SKM-1 (cell line): ENCODE measurements around the gene DKKL1.

Experiments used
- DNase-seq: peaks from one replicate; lab custom pipeline; 2025; ENCODE audit not compliant: unreplicated experiment; lab: John Stamatoyannopoulos, UW

The DKKL1 gene

DNA sequence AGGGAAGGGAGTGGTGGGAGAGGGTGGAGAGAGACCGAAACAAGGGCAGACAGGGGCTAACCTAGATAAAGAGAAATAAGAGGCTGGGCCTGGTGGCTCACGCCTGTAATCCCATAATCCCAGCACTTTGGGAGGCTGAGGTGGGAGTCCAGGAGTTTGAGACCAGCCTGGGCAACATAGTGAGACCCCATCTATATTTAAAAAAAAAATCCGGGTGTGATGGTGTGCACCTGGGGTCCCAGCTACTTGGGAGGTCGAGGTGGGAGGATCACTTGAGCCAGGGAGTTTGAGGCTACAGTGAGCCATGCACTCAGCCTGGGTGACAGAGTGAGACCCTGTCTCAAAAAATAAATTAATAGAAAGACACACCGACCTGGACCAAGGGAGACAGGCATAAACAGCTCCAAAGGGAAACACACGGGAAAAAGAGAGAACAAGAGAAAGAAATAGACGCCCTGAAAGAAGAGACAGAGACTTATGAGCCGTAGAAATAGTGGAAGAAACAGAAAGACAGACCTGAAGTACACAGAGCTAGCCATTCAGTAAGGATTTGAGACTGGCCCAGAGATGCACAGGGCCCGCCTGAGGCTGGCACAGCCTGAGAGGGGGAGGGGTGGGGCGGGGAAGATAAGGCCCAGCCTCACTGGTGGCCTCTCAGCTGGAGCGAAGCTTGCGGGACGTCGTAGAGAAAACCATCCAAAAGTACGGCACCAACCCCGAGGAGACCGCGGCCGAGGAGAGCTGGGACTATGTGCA, 26.2 kb upstream of the DKKL1 start:
- no peak for DNase-seq

DNA sequence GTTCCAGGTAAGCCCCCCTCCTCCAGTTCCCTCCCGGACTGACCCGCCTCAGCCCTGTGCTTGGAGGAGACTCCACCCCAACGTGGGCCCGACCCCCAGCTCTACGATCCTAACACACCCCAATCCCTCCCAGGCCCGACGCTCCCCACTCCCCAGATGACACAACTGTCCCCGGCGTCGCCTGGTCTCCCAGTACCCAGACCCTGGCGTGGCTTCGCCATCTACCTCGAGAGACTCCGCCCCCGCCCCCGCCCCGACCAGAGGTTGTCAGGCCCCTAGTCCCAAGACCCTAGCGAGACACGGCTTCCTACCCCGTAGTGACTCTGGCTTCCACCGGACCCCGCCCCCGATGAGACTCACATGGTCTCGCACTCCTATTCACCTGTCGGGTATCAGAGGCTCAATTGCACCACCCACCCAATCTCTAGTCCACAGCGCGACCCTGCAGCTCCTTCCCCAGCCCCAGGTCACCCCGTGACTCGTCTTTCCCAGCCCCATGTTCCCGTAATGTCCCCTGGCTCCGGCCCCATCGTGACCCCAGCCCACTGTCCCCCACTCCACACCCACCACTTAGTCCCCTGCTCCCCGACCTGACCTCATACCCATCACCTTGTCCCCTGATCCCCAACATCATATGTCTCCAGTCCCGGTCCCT, 25.5 kb upstream of the DKKL1 start:
- DNase-seq = no peak

GRCh38 chr19:49338691-49339300, 24.9 kb upstream of the DKKL1 start:
- DNase-seq = no peak

GRCh38 chr19:49339301-49340068, 24.2 kb upstream of the DKKL1 start:
- no peak for DNase-seq

GRCh38 chr19:49340069-49340864, 23.4 kb upstream of the DKKL1 start:
- DNase-seq = no peak

- DNase-seq = no peak
Observed at GRCh38 chr19:49340865-49341718, 22.6 kb upstream of the DKKL1 start.

GRCh38 chr19:49342291-49342721, 21.4 kb upstream of the DKKL1 start:
- DNase-seq = no peak

DNA sequence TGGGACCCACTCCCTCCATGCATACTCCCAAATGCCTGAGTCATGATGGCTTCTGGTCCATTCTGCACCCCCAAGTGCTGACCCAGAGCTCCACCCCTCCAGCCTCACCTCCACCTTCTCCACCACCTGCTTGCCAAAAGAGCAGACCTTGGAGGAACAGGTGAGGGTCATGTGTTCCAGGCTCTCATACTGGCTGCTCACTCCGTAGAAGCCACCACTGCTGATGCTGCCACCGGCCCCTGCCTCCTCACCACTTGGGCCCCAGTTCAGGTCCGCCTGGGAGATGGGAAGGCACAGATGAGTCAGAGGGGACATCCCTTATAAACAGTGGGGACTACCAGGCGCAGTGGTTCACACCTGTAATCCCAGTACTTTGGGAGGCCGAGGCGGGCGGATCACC, 20.6 kb upstream of the DKKL1 start:
- DNase-seq = no peak

GRCh38 chr19:49344505-49345423, 18.9 kb upstream of the DKKL1 start:
- no peak for DNase-seq

GRCh38 chr19:49347191-49347590, 16.5 kb upstream of the DKKL1 start:
- DNase-seq = no peak

DNA sequence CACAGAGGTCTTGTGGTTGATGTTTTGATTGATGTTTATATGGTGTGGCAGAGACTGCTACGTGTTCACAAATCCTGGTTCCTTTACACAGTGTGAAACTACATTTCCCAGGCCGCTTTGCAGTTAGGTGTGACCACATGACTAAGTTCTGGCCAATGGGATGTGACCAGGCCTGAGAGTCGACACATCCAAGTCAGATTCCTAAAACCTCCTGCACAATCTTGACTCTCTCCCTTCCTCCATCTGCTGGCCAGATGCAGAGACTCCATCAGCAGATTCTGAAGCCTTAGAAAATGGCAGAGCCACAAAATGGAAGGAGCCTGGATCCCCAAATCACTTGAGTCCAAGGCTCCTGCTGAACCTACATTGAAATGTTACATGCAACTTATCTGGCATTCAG, 15.8 kb upstream of the DKKL1 start:
- no peak for DNase-seq

- no peak for DNase-seq
Observed at GRCh38 chr19:49348305-49349189, 15.1 kb upstream of the DKKL1 start.

DNA sequence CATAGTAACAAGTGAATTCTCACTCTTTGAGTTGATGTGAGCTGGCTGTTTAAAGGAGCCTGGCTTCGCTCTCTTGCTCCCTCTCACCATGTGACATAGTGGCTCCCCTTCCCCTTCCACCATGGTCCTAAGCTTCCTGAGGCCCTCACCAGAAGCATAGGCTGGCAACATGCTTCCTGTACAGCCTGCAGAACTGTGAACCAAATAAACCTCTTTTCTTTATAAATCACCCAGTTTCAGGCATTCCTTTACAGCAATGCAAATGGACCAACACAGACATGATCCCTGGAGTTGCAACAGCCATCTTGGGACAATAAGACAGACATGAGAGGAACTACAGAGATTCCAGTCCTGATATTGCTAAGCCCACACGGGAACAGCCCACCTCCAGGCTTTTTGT, 14.1 kb upstream of the DKKL1 start:
- no peak for DNase-seq

DNA sequence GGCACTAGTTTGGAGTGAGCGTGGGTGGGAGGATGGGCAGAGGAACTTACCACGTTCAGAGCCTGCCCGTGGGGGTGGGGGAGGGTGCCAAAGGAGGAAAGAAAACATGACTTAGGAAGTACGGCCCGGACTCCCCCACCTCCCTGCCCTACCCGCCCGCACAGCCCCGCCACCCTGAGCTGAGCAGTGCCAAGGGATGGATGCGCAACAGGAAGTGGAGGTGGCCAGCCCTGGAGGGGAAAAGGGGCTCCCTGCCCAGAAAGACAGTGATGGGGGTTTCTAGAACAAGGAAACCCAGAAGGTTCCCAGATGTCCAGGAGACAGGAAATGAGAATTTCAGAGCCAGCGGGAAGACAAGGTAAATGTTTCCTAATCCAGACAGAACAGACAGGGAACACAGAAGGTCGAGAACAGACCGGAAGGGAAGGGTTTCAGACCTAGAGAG, 7.7 kb upstream of the DKKL1 start:
- DNase-seq = no peak

- DNase-seq = no peak
Observed at GRCh38 chr19:49356382-49356781, 7.3 kb upstream of the DKKL1 start.

- no peak for DNase-seq
Observed at GRCh38 chr19:49357186-49357585, 6.5 kb upstream of the DKKL1 start.
